Liver (tissue), 3 donors: ENCODE results near the gene FBXO39.

ENCODE experiments used
- ATF3 ChIP-seq: IDR thresholded peaks from 2 replicates; pipeline ENCODE4 v1.6.1; 2016; ENCODE audit warnings: antibody characterized with exemption
- CTCF ChIP-seq: fragments of 150-350 bp; IDR thresholded peaks from 2 replicates; pipeline ENCODE4 v1.5.1; 2017; ENCODE audit warnings: improper control_type of control experiment, low read depth, low read length; ENCODE audit not compliant: missing input control
- EGR1 ChIP-seq, 2 donors: IDR thresholded peaks; 2 replicates each; pipeline ENCODE4 v1.6.1; 2016 to 2018; ENCODE audit warnings: antibody characterized with exemption in 2 of 2, low read depth in 2 of 2
- GABPA ChIP-seq, 2 donors: IDR thresholded peaks in 1 of 2; conservative IDR thresholded peaks in 1 of 2; 2 replicates each; pipeline ENCODE4 v1.6.1; 2016; ENCODE audit warnings: antibody characterized with exemption in 2 of 2, mild to moderate bottlenecking in 1 of 2, moderate library complexity in 1 of 2
- JUND ChIP-seq, 2 donors: IDR thresholded peaks; 2 replicates each; pipeline ENCODE4 v1.6.1; 2016; ENCODE audit warnings: antibody characterized with exemption in 2 of 2
- MAX ChIP-seq: IDR thresholded peaks from 2 replicates; pipeline ENCODE4 v1.6.1; 2016; ENCODE audit warnings: antibody characterized with exemption
- RAD21 ChIP-seq, 2 donors: IDR thresholded peaks; 2 replicates each; pipeline ENCODE4 v1.6.1; 2016; ENCODE audit warnings: antibody characterized with exemption in 2 of 2, mild to moderate bottlenecking in 2 of 2
- REST ChIP-seq: IDR thresholded peaks from 2 replicates; pipeline ENCODE4 v1.6.1; 2016; ENCODE audit warnings: antibody characterized with exemption, mild to moderate bottlenecking
- RXRA ChIP-seq, 2 donors: IDR thresholded peaks; 2 replicates each; pipeline ENCODE4 v1.6.1; 2017 to 2018; ENCODE audit warnings: antibody characterized with exemption in 2 of 2, mild to moderate bottlenecking in 1 of 2
- SP1 ChIP-seq: IDR thresholded peaks from 2 replicates; pipeline ENCODE4 v1.6.1; 2018; ENCODE audit warnings: antibody characterized with exemption, mild to moderate bottlenecking
- TAF1 ChIP-seq: conservative IDR thresholded peaks from 2 replicates; pipeline ENCODE4 v1.6.1; 2016; ENCODE audit warnings: antibody characterized with exemption, mild to moderate bottlenecking
- YY1 ChIP-seq: IDR thresholded peaks from 2 replicates; pipeline ENCODE4 v1.6.1; 2016; ENCODE audit warnings: antibody characterized with exemption, mild to moderate bottlenecking
- ZBTB33 ChIP-seq: IDR thresholded peaks from 2 replicates; pipeline ENCODE4 v1.6.1; 2016; ENCODE audit warnings: antibody characterized with exemption
- donor health status: healthy.
- donor health status: healthy.

DNA sequence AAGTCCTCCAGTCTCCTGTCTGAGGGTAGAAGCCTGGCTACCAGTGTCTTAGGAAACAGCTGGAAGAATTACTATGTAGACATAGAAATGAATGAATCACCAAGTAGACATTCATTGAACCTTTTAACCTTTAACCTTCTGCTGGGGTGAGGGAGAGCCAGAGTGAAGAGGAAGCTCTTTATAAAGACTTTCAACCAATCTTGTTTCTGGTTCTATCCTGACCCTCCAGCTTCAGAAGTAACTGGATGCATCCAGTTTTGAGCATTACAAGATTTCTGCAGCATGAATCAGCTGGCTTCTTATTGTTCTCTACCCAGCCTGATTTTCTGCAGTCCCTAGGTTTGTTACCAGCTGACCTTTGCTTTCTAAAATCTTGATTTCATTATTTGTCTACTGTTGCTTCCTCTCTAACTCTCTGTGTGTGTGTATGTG is 47.0 kb downstream of the FBXO39 start:
- TF ChIP-seq MAX, result no peak
- TF ChIP-seq RAD21 (IDR thresholded peaks at IDR 0.05), result peak in 1 of 2 donors; percentile 7
- no peak for TF ChIP-seq CTCF
- peak; percentile 25 to 26 for TF ChIP-seq RXRA (IDR thresholded peaks at IDR 0.05)
- TF ChIP-seq ZBTB33, result no peak
- TF ChIP-seq ATF3, result no peak
- TF ChIP-seq GABPA (IDR thresholded peaks at IDR 0.05 in 1 of 2, conservative IDR thresholded peaks at IDR 0.05 in 1 of 2), result no peak
- TF ChIP-seq SP1, result no peak
- no peak for TF ChIP-seq REST
- no peak for TF ChIP-seq YY1
- no peak for TF ChIP-seq JUND (IDR thresholded peaks at IDR 0.05)
- no peak for TF ChIP-seq TAF1
- TF ChIP-seq EGR1 (IDR thresholded peaks at IDR 0.05; ENCODE audit: low read depth in 2 of 2), result no peak
